Hepatocyte (in vitro differentiated cells): Measurements from ENCODE around the gene DYRK1B.

Experiments used
- EZH2 ChIP-seq: fragments of 200-600 bp; sonication (generic); IDR thresholded peaks from 2 replicates; pipeline ENCODE4 v1.6.1; 2016; ENCODE audit warnings: antibody characterized with exemption, mild to moderate bottlenecking, borderline replicate concordance
- EZH2phosphoT487 ChIP-seq: fragments of 200-600 bp; sonication (generic); IDR thresholded peaks from one replicate; pipeline ENCODE4 v1.6.1; 2018; ENCODE audit warnings: antibody characterized with exemption, mild to moderate bottlenecking, low read depth, moderate library complexity; ENCODE audit not compliant: unreplicated experiment, severe bottlenecking
- TF ChIP-seq, protein P1 (sequence below): fragments of 200-600 bp; sonication (generic); IDR thresholded peaks from 2 replicates; pipeline ENCODE4 v1.5.1; 2016; ENCODE audit warnings: antibody characterized with exemption, mild to moderate bottlenecking; ENCODE audit not compliant: poor library complexity

DNA sequence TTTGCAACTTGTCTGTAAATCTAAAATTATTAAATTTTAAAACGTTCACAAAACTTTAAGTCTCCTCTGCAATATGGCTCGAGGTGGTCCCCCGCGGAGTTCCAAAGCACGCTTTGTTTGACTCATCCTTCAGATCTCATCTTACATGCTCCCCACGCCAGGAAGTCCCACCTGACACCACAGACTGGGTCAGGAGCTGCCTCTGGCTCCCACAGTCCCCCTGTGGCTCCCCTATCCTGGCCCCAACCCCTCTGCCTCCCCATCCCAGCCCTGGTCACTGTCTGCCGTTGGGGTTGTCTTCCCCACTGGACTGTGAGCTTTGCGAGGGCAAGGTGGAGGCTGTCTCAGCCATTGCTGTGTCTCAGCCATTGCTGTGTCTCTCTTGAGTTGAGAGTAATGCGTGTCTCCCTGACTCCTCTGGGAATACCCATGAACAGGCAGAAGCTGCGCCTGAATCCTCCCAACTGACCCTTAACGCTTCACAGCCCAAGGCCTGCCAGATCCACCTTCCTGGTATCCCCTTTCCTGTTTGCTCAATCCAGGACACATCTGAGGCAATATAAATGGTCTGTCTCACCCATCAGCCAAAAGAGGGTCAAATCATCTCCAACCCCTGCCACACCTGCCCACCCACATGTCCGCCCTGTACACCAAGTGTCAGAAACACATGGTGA, 15.9 kb downstream of the DYRK1B start:
- TF ChIP-seq, protein P1, sequence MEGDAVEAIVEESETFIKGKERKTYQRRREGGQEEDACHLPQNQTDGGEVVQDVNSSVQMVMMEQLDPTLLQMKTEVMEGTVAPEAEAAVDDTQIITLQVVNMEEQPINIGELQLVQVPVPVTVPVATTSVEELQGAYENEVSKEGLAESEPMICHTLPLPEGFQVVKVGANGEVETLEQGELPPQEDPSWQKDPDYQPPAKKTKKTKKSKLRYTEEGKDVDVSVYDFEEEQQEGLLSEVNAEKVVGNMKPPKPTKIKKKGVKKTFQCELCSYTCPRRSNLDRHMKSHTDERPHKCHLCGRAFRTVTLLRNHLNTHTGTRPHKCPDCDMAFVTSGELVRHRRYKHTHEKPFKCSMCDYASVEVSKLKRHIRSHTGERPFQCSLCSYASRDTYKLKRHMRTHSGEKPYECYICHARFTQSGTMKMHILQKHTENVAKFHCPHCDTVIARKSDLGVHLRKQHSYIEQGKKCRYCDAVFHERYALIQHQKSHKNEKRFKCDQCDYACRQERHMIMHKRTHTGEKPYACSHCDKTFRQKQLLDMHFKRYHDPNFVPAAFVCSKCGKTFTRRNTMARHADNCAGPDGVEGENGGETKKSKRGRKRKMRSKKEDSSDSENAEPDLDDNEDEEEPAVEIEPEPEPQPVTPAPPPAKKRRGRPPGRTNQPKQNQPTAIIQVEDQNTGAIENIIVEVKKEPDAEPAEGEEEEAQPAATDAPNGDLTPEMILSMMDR, result no peak
- no peak for TF ChIP-seq EZH2phosphoT487
- TF ChIP-seq EZH2, result no peak
